DMS 273 treated with DMSO at 0.1 percent for 48 hours (cell line): ENCODE data around the gene ZBTB20.

ENCODE experiments used
- DNase-seq: peaks from one replicate; lab custom pipeline; 2025; lab: John Stamatoyannopoulos, UW

Gene ZBTB20

GRCh38 chr3:114624571-114625181 lies 522.4 kb downstream of the ZBTB20 start:
- peak; percentile 80 for DNase-seq

DNA sequence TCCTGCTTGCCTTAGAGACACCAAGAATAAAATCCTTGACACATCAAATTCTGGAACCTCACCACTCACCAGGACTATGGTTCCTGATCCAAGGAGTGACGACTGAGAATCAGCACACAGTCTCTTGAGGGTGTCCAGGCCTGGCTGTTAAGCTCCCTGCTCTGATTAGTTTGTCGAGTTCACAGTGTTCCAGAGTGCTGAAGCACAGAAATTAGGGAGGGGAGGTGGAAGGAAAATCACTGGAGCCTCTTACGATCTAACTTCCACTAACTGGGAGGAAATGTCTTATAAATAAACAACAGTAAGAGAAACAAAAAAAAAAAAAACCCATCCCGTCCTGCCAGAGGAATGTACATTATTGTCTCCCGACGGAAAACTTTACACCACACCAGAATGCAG lies 523.0 kb downstream of the ZBTB20 start:
- no peak for DNase-seq

- no peak for DNase-seq
These were observed 523.6 kb downstream of the ZBTB20 start for GRCh38 chr3:114623420-114624046.

DNA sequence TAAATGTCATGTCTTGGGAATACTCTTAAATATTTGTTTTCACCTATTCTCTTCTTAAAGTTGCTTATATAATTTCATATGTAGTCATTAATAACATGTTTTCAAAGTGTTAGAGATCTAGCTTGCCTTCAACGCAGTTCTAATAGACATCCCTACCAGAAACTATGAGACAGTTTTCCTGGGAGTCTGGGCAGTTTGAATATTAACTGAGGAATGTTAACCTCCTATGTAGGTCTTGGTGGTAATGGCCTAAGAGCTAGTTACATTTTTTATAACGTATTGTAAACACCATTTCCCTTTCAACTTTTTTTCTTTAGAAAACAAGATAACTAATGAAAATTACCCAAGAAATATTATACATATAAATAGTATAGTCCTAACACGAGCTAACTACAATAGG lies 525.1 kb downstream of the ZBTB20 start:
- no peak for DNase-seq

DNA sequence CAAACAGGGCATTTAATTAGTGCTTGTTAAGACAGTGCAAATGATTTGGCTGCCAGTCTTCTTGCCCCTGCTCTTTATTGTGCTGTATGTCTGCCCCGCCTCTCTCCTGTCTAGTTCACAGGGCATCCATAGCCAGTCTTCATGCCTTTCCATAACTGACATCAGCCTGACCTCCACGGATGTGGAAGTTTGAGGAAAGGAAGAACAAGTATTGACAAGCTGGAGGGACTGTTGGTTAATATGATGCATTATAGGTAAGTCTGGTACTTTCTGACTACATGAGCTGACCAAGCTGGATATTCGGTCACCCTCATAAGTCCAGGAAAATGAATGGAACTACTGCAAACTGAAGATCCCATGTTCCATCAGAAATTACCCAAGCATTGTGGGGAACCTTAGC lies 527.3 kb downstream of the ZBTB20 start:
- DNase-seq, result no peak

- DNase-seq, result no peak
These were observed 531.5 kb downstream of the ZBTB20 start for GRCh38 chr3:114615523-114616085.

DNA sequence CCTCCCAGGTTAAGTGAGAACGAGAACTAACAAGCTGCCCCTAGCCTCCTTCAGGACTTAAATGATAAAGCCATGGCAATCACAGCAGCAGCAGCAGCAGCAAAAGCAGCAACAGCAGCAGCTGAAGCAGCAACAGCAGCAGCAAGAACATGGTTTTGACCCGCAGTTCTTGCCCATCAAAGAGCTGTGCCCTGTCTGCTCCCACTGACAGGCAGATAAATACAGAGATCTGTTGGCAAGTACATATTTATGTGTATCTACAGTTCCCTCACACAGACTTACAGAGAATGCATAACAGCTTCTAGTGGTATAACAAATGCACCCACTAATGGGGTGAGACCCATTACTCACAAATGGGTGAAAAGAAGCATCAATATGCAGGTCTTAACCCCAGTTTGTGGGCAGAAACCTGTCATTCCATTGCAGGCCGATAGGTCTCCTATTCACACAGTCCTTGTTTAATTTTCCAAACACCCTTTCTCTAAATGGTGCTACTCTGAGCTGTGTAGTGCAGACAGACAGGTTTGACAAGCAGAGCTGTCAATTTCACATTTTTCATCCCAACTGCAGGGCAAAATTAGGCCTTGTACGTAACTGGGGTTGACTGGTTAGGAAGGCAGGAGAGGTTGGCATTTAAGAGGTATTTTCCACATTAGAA lies 537.0 kb downstream of the ZBTB20 start:
- DNase-seq, result no peak

GRCh38 chr3:114608293-114608692 lies 538.8 kb downstream of the ZBTB20 start:
- no peak for DNase-seq

GRCh38 chr3:114606336-114606735 lies 540.8 kb downstream of the ZBTB20 start:
- no peak for DNase-seq

DNA sequence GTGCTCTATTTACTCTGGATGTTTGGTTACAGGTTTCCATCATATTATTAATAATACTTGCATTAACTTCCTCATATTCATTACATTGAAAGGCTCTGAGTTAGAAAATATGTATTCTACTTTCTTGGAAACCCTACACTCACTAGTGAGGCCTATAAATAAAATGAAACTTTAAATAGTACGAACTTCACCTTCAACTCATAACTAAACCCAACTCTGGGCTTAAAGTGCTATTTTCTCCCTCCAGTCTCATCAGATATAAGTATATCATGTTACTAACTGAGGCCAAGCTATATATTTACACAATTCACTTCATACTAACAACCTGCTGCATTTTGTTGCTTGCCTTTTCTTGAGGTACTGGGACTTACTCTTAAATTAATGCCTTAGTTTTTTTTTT lies 546.5 kb downstream of the ZBTB20 start:
- DNase-seq, result no peak

- DNase-seq, result no peak
These were observed 549.2 kb downstream of the ZBTB20 start for GRCh38 chr3:114597871-114598270.

DNA sequence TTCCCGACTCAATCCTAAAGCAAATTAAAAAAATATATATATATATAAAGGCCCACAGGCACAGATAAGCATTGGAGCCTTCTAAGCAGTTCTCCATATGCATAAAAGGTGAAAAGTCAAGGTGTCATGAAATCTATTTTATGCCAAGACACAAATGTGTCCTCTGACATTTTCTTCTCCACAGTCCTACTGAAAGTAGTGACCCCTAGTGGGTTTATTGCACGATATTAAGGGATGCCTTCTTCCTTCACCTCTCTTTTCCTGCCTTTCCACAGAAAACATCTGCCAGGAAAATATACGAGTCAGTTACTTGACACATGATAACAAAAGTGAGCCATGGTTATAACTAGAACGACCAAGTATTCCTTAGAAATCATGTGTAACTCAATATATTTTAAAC lies 550.1 kb downstream of the ZBTB20 start:
- DNase-seq, result peak; percentile 12

- no peak for DNase-seq
These were observed 550.9 kb downstream of the ZBTB20 start for GRCh38 chr3:114596147-114596546.

DNA sequence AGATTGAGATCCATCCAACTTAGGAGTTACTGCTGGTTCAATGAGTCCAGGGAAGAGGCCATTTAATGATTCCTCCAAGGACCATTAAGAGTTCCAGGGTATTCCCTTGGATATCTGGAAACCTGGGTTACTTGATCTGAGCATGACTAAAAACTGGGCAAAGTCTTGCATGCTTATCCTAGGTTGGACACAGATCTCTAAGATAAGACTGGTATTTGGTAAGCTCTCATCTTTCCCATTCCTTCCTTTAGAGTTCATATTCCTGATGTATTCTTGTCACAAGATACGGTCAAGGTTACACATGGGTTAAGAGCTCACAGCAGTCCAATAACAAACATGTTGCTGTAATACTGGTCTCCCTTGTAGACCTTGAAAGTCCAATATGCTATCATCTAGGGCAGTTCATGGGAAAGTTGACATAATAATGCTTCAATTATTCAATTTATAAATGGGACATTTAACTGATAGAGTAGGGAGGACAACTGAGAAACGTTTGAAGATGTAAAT lies 551.5 kb downstream of the ZBTB20 start:
- DNase-seq, result no peak

GRCh38 chr3:114590309-114591047 lies 556.6 kb downstream of the ZBTB20 start:
- DNase-seq, result no peak

DNA sequence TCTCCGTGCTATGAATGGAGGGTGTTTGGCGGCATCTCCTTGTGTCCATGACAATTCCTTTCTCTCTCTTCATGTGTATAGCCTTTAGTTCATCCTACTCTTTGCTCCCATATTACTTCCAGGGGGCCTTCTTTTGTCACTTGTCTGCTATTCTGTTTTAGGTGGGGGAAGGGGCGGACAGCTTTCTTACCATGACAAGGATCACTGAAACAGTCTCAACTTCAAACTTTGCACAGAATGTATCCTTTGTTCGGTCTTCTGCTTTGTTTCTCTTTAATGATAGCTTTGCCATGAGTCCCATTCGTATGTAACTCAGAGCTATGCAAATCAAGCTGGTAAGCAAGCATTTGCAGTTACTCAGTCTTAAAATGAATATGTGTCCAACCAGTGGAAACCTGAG lies 559.1 kb downstream of the ZBTB20 start:
- DNase-seq, result no peak

- peak; percentile 46 for DNase-seq
These were observed 561.0 kb downstream of the ZBTB20 start for GRCh38 chr3:114586119-114586518.

DNA sequence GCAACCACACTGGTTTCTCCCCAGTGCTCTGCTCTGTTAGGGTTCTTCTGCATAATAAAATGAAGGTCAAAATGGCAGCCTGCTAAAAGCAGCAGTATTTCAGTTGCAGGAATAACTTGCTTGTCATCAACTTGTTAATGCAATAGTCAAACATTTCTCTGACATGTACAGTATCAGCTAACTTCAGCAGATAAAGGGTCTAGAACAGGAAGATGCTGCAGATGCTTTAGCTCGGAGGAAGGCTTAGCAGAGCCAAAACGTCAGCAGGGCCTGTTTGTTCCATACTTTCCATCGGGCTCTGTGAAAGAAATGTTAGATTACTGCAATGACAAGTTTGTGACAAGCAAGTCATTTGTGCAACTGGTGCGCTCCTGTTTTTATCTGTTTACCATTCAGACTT lies 561.4 kb downstream of the ZBTB20 start:
- no peak for DNase-seq

DNA sequence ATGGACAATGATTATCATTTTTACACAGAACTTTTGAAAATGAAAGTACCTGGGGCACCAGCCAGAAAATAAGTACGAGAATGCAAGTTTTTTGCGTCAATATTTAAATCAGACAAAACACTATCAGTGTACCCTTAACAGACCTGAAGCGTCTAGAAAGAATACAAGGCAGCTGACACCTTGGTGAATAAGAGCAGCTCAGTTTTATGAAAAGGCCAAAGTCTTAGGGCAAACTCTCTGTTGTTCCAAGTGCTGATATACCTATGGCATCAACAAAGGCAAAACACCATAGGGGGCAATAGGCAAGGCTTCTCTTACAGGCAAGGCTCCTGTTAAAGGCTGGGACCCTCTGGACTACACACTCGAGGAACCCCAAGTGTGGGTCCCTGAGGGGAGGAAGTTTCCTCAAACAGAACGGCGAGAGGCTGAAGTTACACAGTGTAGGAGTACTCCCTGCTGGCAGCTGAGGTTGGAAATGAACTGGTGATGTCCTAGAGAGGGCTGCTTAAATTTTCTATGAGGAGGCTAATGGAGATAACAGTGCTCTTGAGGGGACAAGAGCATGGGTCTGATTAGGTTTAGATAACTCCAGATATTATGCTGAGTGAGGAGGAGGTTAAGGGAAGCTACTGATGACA lies 562.2 kb downstream of the ZBTB20 start:
- DNase-seq, result no peak

DNA sequence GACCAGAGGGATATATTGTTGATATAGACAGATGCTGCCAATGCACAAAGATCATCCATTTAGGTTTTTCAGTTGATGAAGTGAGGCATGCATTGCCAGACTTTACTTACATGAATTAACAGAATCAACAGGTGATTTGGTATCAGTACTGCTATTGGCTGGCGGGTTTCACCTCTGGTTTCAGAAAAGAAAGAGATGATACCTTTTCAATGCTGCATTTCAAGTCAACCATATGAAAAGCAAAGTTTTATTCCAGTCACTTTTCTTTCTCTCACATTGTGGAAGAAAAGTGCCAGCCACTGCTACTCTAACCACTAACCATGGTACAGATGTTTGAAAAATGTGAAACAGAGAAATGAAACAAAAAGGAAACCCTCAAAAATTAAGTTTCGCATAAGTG lies 564.2 kb downstream of the ZBTB20 start:
- DNase-seq, result no peak

DNA sequence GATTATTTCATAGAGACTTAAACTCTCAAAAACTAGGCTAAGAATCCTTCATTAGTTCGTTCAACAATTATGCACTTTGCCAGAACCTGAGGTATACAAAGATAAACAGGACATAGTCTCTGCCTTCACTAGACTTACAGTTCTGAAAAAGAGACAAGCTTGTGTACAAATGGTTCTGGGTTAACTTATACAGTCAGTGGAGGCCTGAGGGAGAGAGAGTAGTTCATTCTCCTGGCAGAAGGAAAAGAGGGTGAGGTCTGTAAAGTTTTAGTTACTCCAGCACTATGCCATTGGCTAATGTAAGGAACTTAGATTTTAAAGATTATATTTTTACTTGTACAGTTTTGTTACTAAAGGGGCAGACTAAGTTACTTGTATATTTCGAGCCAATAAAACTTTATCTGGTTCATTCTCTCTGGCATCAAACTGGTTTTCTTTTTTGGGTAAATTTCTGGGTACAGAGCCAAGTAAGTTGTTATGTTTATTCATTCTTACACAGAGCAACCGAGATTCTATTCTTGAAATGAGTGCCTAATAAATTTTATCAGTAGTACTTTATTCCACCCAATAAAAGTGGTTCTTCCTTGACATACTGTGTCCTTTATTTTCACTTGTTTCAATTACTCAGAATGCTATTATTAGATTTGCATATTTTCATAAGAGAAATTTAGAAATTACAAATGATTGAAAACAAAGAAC lies 574.6 kb downstream of the ZBTB20 start:
- no peak for DNase-seq
